ENCODE results near the gene KLHL6. TPM values are rescaled to one million over a fixed set of nuclear protein-coding genes. Genes with fewer than 3 reads are reported as not detected.
A peak's percentile ranks its signal among the peaks of the same experiment; 100 is the strongest.

Gene KLHL6
- total and polyA plus RNA-seq, 10 of the 15 experiments (the other 5 are each of a cell fraction or from before 2014, with no cell fraction given) = 4.0 to 91.8 (median 24.4) TPM

DNA sequence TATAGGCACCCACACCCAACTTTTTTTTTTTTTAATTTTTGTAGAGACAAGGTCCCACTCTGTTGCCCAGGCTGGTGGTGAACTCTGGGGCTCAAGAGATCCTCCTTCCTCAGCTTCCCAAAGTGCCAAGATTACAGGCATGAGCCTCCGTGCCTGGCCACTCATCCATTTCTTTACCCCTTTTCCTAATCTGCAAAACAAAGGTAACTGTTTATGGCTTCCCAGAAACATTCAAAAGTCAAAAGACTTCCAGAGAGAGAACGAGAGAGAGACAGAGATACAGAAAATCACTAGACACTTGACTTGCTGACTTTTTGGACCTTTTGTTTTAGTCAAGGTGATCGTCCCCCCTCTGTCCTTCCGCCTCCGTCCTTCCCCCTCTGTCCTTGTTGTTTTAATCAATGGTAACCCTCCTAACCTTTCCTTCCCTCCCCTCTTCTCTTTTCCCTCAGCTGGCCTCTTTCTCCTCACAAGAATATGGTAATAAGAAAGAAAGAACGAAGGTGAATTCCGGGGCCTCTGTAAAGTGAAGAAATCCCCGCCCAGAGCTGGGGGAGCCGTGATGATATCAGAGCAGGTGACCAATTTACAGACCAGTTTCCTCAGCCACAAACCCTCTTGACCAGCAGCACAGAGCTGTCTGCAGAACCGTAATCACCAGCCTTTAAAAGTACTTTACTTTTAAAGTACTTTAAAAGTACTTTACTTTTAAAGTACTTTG is 21.9 kb downstream of the KLHL6 start (continued):
- TF ChIP-seq, protein P1, sequence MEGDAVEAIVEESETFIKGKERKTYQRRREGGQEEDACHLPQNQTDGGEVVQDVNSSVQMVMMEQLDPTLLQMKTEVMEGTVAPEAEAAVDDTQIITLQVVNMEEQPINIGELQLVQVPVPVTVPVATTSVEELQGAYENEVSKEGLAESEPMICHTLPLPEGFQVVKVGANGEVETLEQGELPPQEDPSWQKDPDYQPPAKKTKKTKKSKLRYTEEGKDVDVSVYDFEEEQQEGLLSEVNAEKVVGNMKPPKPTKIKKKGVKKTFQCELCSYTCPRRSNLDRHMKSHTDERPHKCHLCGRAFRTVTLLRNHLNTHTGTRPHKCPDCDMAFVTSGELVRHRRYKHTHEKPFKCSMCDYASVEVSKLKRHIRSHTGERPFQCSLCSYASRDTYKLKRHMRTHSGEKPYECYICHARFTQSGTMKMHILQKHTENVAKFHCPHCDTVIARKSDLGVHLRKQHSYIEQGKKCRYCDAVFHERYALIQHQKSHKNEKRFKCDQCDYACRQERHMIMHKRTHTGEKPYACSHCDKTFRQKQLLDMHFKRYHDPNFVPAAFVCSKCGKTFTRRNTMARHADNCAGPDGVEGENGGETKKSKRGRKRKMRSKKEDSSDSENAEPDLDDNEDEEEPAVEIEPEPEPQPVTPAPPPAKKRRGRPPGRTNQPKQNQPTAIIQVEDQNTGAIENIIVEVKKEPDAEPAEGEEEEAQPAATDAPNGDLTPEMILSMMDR (IDR thresholded peaks at IDR 0.05 in 2 of 3, conservative IDR thresholded peaks at IDR 0.05 in 1 of 3; ENCODE audit: control insufficient read depth in 2 of 3, extremely low read depth in 1 of 3, insufficient read depth in 1 of 3, low read depth in 3 of 3, low read length in 3 of 3) = no peak
- no peak for TF ChIP-seq NRF1 (conservative IDR thresholded peaks at IDR 0.05; ENCODE audit: low read depth, low read length)
- 0 out of 2 replicates have a peak, but pooled peaks have one; percentile 1 for TF ChIP-seq RAD21 (IDR thresholded peaks at IDR 0.05; ENCODE audit: insufficient read depth, low read depth, low read length)
- no peak for TF ChIP-seq MYB (IDR thresholded peaks at IDR 0.05; ENCODE audit: borderline replicate concordance, low read depth, low read length)
- TF ChIP-seq KLF5 (IDR thresholded peaks at IDR 0.05; ENCODE audit: partially characterized antibody) = no peak

DNA sequence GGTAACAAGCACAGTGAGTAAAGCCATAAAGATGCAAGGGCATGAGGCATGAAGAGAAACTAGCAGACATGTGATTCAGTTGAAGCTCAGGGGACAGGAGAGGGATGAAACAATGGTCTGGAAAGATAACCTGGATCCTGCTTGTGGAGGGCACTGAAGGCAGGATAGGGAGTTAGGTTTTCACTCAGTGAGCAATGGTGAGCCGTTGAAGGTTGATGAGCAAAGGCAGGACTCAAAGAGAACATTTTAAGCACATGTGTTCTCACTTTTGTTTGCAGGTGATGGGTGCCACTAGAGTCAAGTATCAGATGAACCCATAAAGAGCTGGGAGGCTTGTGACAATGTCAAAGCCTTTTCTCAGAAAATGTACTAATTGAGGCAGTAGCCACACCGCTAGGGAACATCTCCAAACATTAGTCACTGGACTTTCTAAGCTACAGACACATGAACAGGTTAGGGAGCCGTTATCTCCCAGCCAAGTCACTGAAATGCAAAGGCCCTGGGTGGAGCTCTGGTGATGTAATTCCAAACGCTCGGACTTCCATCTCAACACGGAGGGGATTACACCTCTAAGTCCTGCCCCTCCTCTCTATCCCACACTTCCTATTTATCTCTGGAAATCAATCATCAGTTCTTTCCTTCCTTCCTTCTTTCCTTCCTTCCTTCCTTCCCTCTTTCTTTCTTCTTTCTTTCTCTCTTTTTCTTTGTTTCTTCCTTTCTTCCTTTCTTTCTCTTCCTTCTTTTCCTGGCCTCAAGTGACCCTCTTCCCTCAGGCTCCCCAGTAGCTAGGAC is 22.7 kb downstream of the KLHL6 start:
- no peaks in the 10 kb centered on the region for H3K27me3 ChIP-seq (replicated peaks in 1 of 2; ENCODE audit: control insufficient read depth in 2 of 2, insufficient read depth in 2 of 2, low read length in 1 of 2)
- no peaks in the 10 kb centered on the region for H3K36me3 ChIP-seq (ENCODE audit: control insufficient read depth in 2 of 2, insufficient read depth in 2 of 2, low read length in 1 of 2)
- RAD21 ChIA-PET (ENCODE audit: unreplicated experiment) = interaction anchor here (1.0 to 14.8 kb wide), 8 partner anchors 9 to 86 kb away, joined by 3 to 245 read pairs (median 10); no protein-coding TSS in a partner anchor
- POLR2A ChIA-PET = interaction anchor here (0.5 to 11.9 kb wide), 14 partner anchors 10 to 166 kb away, joined by 3 to 181 read pairs (median 7); partner anchors contain the start of gene KLHL6
- DNase-seq (ENCODE audit: low read depth, low spot score) = no peak
- H3K79me2 ChIP-seq (ENCODE audit: control insufficient read depth, insufficient read depth, low read length) = peaks cover 7% of the 10 kb centered on the region
- H3K27ac ChIP-seq (ENCODE audit: control insufficient read depth, insufficient read depth) = no peak overlapping the region
- no peaks in the 10 kb centered on the region; the same call in 2 of the 3 replicates for H3K9me3 ChIP-seq (replicated peaks; ENCODE audit: control insufficient read depth, insufficient read depth, low read length)
- intact Hi-C loops (cut with micrococcal nuclease; ENCODE audit: unreplicated experiment) = no loop called here
- peaks cover 58% of the 10 kb centered on the region for H3K4me1 ChIP-seq (ENCODE audit: control insufficient read depth, insufficient read depth, low read length)
- FAIRE-seq = no peak
- no peaks in the 10 kb centered on the region; the same call in 1 of the 2 replicates for H4K20me1 ChIP-seq (ENCODE audit: control insufficient read depth, insufficient read depth)
- BruUV-seq (replicated peaks) = TSS peak; percentile 35
- no peak overlapping the region for H3K4me3 ChIP-seq
- 54% methylated on average over 6 of the region's 6 CpGs for WGBS (ENCODE audit: insufficient coverage, insufficient replicate concordance, low lambda C conversion rate, missing lambda C conversion rate)
- ATAC-seq = no peak
- SMC1A ChIA-PET (ENCODE audit: uncharacterized antibody, unreplicated experiment) = interaction anchor here (1.1 to 9.8 kb wide), 11 partner anchors 8 to 105 kb away, joined by 3 to 190 read pairs (median 6); no protein-coding TSS in a partner anchor
- 0 out of 2 replicates have a peak overlapping the region, but pooled peaks have one; percentile 25 for H3K9ac ChIP-seq (ENCODE audit: control insufficient read depth, insufficient read depth, low read length)
- CTCF ChIA-PET = interaction anchor here (0.8 to 9.3 kb wide), 10 partner anchors 6 to 59 kb away, joined by 3 to 98 read pairs (median 4); no protein-coding TSS in a partner anchor
- H2AFZ ChIP-seq (ENCODE audit: control insufficient read depth, low read depth, low read length) = no peak overlapping the region
- no peak overlapping the region for H3K4me2 ChIP-seq (ENCODE audit: control insufficient read depth, insufficient read depth)
- in situ Hi-C loops (cut with MboI) = no loop called here
- TF ChIP-seq BRCA1 (IDR thresholded peaks at IDR 0.05; ENCODE audit: low read depth, low read length) = no peak
- no peak for TF ChIP-seq BHLHE40 (IDR thresholded peaks at IDR 0.05; ENCODE audit: borderline replicate concordance in 1 of 2, low read depth in 2 of 2, low read length in 1 of 2)
- no peak for TF ChIP-seq FOXM1 (IDR thresholded peaks at IDR 0.05; ENCODE audit: low read depth, low read length)
- TF ChIP-seq, protein P2, sequence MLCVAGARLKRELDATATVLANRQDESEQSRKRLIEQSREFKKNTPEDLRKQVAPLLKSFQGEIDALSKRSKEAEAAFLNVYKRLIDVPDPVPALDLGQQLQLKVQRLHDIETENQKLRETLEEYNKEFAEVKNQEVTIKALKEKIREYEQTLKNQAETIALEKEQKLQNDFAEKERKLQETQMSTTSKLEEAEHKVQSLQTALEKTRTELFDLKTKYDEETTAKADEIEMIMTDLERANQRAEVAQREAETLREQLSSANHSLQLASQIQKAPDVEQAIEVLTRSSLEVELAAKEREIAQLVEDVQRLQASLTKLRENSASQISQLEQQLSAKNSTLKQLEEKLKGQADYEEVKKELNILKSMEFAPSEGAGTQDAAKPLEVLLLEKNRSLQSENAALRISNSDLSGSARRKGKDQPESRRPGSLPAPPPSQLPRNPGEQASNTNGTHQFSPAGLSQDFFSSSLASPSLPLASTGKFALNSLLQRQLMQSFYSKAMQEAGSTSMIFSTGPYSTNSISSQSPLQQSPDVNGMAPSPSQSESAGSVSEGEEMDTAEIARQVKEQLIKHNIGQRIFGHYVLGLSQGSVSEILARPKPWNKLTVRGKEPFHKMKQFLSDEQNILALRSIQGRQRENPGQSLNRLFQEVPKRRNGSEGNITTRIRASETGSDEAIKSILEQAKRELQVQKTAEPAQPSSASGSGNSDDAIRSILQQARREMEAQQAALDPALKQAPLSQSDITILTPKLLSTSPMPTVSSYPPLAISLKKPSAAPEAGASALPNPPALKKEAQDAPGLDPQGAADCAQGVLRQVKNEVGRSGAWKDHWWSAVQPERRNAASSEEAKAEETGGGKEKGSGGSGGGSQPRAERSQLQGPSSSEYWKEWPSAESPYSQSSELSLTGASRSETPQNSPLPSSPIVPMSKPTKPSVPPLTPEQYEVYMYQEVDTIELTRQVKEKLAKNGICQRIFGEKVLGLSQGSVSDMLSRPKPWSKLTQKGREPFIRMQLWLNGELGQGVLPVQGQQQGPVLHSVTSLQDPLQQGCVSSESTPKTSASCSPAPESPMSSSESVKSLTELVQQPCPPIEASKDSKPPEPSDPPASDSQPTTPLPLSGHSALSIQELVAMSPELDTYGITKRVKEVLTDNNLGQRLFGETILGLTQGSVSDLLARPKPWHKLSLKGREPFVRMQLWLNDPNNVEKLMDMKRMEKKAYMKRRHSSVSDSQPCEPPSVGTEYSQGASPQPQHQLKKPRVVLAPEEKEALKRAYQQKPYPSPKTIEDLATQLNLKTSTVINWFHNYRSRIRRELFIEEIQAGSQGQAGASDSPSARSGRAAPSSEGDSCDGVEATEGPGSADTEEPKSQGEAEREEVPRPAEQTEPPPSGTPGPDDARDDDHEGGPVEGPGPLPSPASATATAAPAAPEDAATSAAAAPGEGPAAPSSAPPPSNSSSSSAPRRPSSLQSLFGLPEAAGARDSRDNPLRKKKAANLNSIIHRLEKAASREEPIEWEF (IDR thresholded peaks at IDR 0.05; ENCODE audit: insufficient replicate concordance, low read depth, low read length) = no peak
